Left lung (tissue), 10 donors: ENCODE data around the gene CUX1. TPM values are rescaled to one million over a fixed set of nuclear protein-coding genes. Genes with fewer than 3 reads are reported as not detected.

Source experiments
- ATAC-seq: fragments of 200-7000 bp; cut with Tn5 transposase; one replicate; pipeline ENCODE4 v1.9.1; 2020; ENCODE audit warnings: moderate library complexity
- DNase-seq, 4 donors: peaks; one replicate each; pipeline ENCODE4 v3.0.0-alpha.2; 2013 to 2020
- H3K27ac ChIP-seq, 2 donors: fragments of 200-600 bp; sonication (generic) in 1 of 2; one replicate each; pipeline versions ENCODE4 v1.5.0 to v1.8.0; 2020 to 2021
- H3K27me3 ChIP-seq, 2 donors: fragments of 200-600 bp; sonication (generic) in 1 of 2; one replicate each; pipeline versions ENCODE4 v1.5.0 to v1.8.0; 2020 to 2021
- H3K36me3 ChIP-seq, 2 donors: fragments of 200-600 bp; sonication (generic) in 1 of 2; one replicate each; pipeline versions ENCODE4 v1.5.0 to v1.8.0; 2020 to 2021
- H3K4me1 ChIP-seq, 2 donors: fragments of 200-600 bp; one replicate each; pipeline ENCODE4 v1.8.0; 2021
- H3K4me3 ChIP-seq, 2 donors: fragments of 200-600 bp; sonication (generic) in 1 of 2; one replicate each; pipeline versions ENCODE4 v1.5.0 to v1.8.0; 2020 to 2021; ENCODE audit warnings: mild to moderate bottlenecking in 1 of 2
- H3K9me3 ChIP-seq, 2 donors: fragments of 200-600 bp; sonication (generic) in 1 of 2; one replicate each; pipeline versions ENCODE4 v1.5.0 to v1.8.0; 2020 to 2021
- intact Hi-C, 2 donors: fragments of 100-400 bp; cut with DNase I; formaldehyde crosslinking; loops; one replicate each; pipeline versions ENCODE4 v1.11.2 to v1.14.2; 2022
- polyA plus RNA-seq, 6 donors: library from polyadenylated mRNA; unstranded; fragments of 120-200 nt; gene quantifications; one replicate each; pipeline ENCODE4 v1.2.1, GENCODE V29; 2013; ENCODE audit not compliant: insufficient read length in 6 of 6
- total RNA-seq, 2 donors: library from RNA; stranded (reverse); fragmentation: NEBNext Ultra II Directional; extraction: Animal tissue kit (Norgen Biotek cat#: 25700); gene quantifications; one replicate each; pipeline ENCODE4 v1.2.1, GENCODE V29; 2021
- TF ChIP-seq, protein P1 (sequence below), 2 donors: fragments of 200-600 bp; sonication (generic) in 1 of 2; IDR thresholded peaks; one replicate each; pipeline versions ENCODE4 v1.5.0 to v1.8.0; 2021; ENCODE audit warnings: antibody characterized with exemption in 2 of 2
- donor health status: DM: no; HTN: yes; CAD: no.
- donor health status: DM: no; HTN: no; CAD: no.

Gene CUX1
- total and polyA plus RNA-seq, 8 donors: 86.4 to 157 (median 96.4) TPM

DNA sequence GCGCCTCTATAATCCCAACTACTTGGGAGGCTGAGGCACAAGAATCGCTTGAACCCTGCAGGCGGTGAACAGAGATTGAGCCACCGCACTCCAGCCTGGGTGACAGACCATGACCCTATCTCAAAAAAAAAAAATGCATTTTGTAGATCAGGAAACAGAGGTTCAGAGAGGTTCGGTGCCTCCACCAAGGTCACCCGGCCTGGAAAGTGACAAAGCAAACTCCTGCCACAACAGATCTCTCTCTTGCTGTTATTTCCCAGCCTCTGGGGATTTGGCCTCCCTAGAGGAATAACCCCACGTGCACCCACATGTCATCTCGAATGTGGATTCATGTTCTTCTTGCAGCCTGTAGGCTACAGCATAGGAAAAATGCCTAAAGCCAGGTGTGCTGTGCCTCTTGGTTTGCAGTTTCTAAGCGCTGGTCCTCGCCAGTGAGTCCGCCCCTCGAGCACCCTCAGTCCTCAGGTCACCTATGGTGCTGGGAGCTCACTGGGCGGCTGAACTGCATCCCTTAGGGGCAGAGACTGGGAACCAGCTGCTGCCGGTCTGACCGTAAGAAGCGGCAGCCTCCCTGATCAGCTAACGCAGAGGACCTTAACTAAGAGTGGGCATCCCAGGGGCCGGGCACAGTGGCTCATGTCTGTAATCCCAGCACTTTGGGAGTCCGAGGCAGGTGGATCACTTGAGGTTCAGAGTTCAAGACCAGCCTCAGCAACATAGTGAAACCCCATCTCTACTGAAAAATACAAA, 417.6 kb downstream of the CUX1 start:
- H3K36me3 ChIP-seq: peaks cover 0 to 81% of the 10 kb centered on the region in 2 donors
- TF ChIP-seq, protein P1, sequence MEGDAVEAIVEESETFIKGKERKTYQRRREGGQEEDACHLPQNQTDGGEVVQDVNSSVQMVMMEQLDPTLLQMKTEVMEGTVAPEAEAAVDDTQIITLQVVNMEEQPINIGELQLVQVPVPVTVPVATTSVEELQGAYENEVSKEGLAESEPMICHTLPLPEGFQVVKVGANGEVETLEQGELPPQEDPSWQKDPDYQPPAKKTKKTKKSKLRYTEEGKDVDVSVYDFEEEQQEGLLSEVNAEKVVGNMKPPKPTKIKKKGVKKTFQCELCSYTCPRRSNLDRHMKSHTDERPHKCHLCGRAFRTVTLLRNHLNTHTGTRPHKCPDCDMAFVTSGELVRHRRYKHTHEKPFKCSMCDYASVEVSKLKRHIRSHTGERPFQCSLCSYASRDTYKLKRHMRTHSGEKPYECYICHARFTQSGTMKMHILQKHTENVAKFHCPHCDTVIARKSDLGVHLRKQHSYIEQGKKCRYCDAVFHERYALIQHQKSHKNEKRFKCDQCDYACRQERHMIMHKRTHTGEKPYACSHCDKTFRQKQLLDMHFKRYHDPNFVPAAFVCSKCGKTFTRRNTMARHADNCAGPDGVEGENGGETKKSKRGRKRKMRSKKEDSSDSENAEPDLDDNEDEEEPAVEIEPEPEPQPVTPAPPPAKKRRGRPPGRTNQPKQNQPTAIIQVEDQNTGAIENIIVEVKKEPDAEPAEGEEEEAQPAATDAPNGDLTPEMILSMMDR (IDR thresholded peaks at IDR 0.05): no peak
- intact Hi-C loops: loop anchor here in 1 of 2 donors (10.0 kb wide), 1 partner anchor 550 kb away; no protein-coding TSS in a partner anchor

DNA sequence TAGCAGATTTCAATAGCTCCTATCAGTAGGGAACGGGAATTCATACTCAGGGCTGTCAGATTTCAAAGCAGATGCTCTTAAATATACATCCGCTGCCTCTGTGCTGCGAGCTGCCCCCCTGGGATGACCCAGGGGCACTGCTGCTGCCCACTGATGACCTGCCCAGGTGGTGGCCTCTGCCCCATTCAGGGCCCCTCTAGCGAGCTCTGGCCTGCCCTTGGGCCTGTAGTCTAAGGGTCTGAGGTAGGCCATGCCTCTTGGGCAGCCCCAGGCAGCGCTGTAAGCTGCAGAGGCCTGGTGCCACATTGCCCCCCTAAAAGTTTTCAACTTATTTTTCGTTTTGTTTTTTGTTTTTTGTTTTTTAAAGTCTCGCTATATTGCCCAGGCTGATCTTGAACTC, 418.7 kb downstream of the CUX1 start:
- Histone ChIP-seq H3K27me3 (no peaks in the 10 kb centered on the region), H3K27ac (no peak overlapping the region), H3K36me3 (peaks cover 0 to 91% of the 10 kb centered on the region in 2 donors), H3K4me3 (no peak overlapping the region), H3K9me3 (no peaks in the 10 kb centered on the region), H3K4me1 (no peaks in the 10 kb centered on the region)
- DNase-seq: peak in 1 of 4 donors; percentile 36
- TF ChIP-seq, protein P1 (IDR thresholded peaks at IDR 0.05): no peak
- peak; percentile 27 for ATAC-seq
- intact Hi-C loops: loop anchor here in 1 of 2 donors (10.0 kb wide), 1 partner anchor 551 kb away; no protein-coding TSS in a partner anchor

More for the DNA sequence above, 417.6 kb downstream of the CUX1 start:
- no peak overlapping the region for H3K27ac ChIP-seq
- H3K4me1 ChIP-seq: no peaks in the 10 kb centered on the region
- no peaks in the 10 kb centered on the region for H3K9me3 ChIP-seq
- DNase-seq (peak in 1 of 4 donors; percentile 69), ATAC-seq (no peak)
- no peak overlapping the region for H3K4me3 ChIP-seq
- no peaks in the 10 kb centered on the region for H3K27me3 ChIP-seq

DNA sequence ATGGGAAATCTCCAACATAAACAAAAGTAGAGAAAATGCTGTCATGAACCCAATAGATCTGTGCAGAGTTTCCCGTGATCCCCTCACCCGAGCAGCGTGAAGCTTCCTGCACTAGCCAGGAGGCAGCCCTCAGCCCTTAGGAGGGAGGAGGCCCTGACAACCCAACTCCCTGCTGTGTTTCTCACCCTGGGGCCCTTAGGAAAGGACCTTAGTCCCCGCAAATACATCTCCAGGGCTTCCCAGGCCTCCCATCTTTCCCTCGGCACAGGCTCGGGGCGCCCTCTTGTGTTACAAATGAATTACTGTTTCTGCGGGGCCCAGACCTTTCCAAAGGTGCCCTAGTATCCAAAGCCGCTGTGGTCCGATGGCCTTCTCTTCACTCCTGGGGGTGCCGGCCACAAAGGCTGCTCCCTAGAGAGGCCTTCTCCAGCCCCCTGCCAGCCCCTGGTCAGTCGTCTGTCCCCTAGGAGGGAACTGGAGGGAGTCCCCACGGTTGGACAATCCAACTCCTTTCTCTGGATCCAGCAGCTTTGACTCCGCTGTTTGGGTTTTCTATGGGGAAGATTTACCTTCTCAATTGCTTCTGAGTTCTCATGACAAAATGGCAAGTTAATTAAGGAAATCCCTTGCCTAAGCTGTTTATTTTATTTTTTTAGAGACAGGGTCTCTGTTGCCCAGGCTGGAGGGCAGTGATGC, 419.3 kb downstream of the CUX1 start:
- H3K27ac ChIP-seq: no peak overlapping the region
- peaks cover 0 to 94% of the 10 kb centered on the region in 2 donors for H3K36me3 ChIP-seq
- H3K9me3 ChIP-seq: no peaks in the 10 kb centered on the region
- H3K27me3 ChIP-seq: no peaks in the 10 kb centered on the region
- H3K4me1 ChIP-seq: no peaks in the 10 kb centered on the region
- intact Hi-C loops: loop anchor here in 1 of 2 donors (10.0 kb wide), 1 partner anchor 552 kb away; no protein-coding TSS in a partner anchor
- ATAC-seq: peak; percentile 89
- TF ChIP-seq, protein P1 (IDR thresholded peaks at IDR 0.05): peak; percentile 55 to 62
- H3K4me3 ChIP-seq: no peak overlapping the region
- peak in 3 of 4 donors; percentile 46 to 82 (median 58) for DNase-seq

GRCh38 chr7:102239206-102239820, 421.9 kb downstream of the CUX1 start:
- TF ChIP-seq, protein P1 (IDR thresholded peaks at IDR 0.05): no peak
- intact Hi-C loops: loop anchor here in 1 of 2 donors (10.0 kb wide), 1 partner anchor 555 kb away; no protein-coding TSS in a partner anchor
- DNase-seq: peak in 1 of 4 donors; percentile 69
- H3K27ac ChIP-seq: no peak overlapping the region
- no peak overlapping the region for H3K4me3 ChIP-seq
- ATAC-seq: no peak
- H3K4me1 ChIP-seq: no peaks in the 10 kb centered on the region
- no peaks in the 10 kb centered on the region for H3K27me3 ChIP-seq
- no peaks in the 10 kb centered on the region for H3K9me3 ChIP-seq
- H3K36me3 ChIP-seq: peaks cover 0 to 94% of the 10 kb centered on the region in 2 donors
